C4-2B (cell line): ENCODE data around the gene TLR7.

Experiments used
- CTCF ChIP-seq: fragments of 450-650 bp; conservative IDR thresholded peaks from 2 replicates; pipeline ENCODE4 v1.5.1; 2017; ENCODE audit warnings: mild to moderate bottlenecking
- ZFX ChIP-seq: fragments of 450-650 bp; IDR thresholded peaks from 2 replicates; pipeline ENCODE4 v1.6.1; 2017

GRCh38 chrX:12929701-12930100, 62.8 kb downstream of the TLR7 start:
- TF ChIP-seq CTCF (no peak), ZFX (no peak)
